NCI-H2196 treated with DMSO at 0.1 percent for 48 hours (cell line): ENCODE results near the gene SNX33.
"Not testable (repeated sequence)": the region's sequence is repeated elsewhere in the genome, so short reads cannot be mapped to it uniquely, and the experiment has no call there.

Experiments used
- DNase-seq: peaks from one replicate; lab custom pipeline; 2025; ENCODE audit not compliant: unreplicated experiment; lab: John Stamatoyannopoulos, UW

SNX33 gene

DNA sequence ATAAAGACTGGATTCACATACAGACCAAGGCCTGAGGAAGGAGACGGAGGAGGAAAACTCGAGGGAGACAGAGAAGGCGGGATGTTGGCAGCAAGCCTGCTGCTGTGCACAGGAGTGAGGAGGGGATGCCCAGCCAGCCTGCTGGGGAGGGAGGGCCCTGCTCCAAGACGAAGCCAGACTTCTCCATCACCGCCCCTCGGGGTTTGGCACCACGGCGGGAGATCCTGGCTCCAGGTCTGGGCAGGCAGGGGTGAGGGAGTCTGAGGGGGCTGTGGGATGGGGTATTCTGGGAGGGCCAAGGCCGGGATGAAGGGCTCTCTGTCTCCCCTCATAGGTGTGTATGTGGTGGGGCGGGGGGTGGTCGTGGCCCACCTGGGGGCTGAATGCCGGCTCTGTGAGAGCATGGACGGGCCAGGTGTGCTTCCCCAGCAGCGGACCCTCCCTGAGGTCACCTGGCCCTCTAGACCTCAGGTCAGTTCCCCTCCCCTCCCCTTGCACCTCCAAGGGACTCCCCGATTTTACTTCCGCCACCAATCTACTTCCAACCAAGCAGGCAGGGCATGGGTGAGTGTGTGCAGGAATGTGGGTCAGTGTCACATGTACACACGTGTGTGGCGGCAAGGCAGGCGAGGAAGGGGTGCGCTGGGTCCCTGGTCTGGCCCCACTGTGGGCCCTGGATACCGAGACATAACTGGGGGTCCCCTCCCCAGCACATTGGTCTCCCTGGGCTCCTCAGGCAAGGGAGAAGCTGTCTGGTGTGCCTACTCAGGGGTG is 50.4 kb downstream of the SNX33 start:
- DNase-seq: not testable (repeated sequence)

DNA sequence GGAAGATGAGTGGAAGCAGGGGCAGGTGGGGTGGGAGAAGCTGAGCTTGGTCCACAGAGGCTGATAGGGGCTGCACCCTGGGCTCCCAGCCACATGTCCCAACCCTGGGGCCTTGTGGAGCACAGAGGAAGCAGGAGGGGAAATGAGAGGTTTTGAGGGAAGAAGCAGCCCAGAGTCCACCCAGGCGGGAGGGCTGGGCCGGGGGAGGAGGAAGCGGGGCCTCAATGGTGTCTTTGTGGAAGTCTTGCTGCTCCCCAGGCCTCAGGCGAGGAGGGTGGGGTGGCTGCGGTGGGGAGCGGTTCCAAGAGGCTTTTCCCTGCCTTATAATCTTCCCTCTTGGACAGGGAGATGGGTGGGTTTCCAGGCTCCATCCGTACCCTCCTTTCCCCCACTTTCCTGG is 51.8 kb downstream of the SNX33 start:
- DNase-seq: not testable (repeated sequence)

DNA sequence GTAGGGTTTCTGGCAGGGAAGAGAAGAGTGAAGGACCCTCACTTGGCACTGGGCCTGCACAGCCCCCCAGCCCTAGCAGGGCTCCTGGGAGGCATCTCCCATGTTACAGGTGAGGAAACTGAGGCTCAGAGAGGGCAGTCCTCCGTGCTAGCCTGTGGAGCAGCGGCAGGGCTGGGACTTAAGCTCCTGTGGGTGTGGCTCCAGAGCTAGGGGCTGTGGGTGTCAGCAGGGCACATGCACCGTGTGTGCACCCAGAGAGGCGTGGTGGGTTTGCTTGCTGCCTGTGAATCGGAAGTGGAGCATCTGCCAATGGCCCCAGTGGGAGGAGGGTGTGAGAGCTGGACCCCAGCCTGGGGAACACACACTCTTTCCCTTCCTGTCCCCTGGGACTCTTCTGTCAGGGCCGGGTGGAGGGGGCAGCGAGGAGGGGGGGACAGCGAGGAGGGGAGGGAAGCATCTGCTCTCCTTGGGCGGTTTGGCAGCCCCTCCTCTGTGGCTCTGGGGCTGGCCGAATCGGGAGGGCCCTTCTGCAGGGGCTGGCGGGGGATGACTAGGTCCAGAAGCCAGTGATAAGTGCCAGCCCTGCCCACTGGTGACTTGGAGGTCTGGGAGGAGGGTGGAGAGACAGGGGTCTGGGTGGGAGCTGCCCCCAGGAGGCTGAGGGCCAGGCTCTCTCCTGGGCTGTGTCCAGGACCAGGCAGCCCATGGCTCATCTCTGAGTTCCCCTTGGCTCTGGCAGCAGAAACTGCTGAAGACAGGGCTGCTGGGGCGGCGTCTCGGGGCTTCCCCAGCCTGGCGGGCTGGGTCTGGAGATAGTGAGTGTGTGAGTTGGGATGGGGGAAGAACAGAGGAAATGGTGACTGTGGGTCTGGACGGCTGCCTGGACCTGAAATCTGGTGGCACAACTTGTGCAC is 52.5 kb downstream of the SNX33 start:
- DNase-seq: not testable (repeated sequence)

DNA sequence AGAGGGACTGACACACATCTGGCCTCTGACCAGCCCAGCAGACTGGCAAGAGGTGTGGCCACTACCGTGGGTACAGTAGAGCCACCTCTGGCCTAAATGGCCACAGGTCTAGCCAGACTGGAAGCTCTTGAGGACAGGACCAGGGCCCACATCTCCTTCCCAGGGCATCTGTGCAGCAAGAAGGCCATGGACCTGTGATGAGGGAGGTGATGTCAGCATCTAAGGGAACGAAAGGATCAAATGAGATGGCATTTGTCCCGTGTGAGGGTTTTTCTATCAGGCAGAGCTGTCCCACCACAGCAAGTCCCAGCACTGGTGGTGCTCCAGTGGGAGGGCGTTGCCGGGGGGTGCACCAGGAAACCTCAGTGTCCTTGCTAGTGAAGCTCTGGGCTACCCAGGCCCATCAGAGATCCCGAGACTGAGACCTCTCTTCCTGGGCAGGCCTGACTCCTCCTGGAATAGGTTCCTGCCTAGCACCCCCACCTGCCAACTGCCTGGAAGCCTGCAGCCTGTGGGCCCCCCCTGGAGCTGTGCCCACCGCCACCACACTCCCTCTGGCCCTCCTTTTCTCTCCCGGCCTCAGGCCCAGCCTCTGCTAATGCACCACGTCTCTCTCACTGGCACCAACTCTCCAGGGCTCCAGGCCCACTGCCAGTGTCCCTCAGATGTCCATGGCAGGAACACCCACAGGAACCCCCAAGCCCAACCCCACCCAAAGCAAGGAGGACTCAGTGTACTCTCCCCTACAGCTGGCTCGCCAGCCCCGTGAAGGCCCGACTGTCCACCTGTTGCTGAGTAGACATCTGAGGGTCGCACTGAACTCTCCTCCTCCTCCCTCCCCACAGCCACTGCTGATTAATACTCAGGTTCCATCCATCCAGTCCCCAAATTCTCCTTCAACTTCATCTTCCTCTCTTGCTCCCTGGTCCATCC is 53.6 kb downstream of the SNX33 start:
- DNase-seq: not testable (repeated sequence)

DNA sequence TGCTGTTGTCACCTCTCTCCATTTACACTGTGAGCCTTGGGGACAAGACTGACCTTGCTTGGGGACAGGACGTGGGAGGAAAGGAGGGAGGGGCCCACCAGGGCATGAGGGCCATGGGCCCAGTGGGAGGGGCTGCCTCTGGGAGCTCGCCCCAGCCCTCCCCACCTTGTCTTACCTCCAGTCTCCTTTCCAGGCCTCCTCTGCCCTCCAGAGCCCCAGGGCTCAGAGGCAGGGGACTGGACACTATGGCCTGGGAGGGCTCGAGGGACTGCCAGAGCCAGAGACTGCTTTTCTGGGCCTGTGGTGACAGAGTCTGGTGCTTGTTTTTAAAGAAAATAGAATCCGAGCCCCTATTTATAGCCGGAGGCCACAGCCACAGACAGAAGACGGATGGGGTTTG is 54.7 kb downstream of the SNX33 start:
- no peak for DNase-seq

DNA sequence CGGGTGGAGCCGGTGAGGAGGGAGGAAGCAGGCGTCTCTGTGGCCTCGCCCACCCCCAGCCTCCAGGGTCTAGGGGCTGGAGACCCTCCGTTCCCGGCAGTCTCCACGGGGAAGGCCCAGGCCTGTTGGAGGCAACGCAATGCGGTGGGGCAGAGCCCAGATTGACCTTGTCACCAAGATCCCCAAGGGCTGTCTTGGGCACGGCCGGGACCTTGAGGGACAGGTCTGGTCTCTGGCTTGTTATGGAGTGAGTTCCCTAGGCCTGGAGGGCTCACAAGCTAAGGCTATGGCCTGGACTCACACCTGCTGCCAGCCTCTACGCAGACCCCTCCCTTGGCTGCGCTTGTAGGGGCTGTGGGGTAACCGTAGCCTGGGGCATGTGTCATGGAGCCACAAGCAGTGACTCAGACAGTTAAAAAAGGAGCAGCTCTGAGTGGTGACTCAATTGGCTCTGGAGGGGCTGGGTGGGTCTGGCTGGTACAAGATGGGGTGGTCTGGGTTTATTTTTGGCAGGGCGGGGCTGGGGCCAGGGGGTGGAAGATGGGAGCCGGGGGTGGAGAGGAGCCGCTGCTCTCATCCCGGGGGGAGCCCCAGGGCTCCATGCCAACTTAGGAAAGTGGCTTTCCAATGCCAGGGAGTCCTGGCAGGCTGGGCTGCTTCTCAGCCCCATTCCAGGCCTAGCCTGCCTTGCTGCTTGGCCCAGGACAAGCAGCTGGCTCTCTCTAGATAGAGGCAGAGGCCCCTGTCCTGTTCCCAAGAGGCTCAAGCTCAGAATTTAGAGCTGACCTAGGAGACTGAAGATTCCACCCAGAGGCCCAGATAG is 55.9 kb downstream of the SNX33 start:
- DNase-seq: not testable (repeated sequence)

DNA sequence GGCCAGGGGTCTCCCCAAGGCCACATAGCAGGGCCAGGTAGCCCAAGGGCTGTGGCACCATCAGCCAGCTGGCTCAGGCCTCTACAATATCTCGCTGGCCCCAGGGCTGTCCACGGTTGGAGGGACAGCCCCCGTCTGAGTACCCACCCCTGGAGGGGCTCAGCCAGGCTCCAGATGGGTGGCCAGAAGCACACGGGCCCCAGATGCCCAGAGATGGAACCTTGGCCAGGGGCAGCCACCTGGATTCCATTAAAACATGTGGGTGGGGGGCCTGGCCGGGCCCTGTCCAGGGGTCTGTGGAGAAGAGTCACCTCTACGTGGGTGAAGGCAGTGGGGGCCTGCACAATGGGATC is 56.5 kb downstream of the SNX33 start:
- no peak for DNase-seq

DNA sequence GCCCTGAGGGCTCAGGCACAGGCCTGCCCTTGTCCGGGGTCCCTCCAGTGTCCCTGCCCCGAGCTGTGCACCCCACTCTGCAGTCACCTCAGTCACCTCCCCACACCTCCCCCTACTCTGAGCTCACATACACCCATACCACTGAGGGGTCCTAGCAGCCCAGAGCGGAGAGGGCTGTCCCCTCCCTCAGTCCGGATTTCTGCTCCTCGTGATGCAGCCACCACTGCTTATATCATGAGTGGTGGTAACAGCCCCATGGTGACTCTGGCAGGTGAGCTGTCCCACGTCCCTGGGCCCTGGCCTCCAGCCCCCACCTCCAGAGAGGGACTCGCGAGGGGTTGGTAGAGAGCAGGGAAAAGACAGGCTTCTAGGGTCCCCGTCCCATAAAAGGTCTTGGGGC is 56.9 kb downstream of the SNX33 start:
- no peak for DNase-seq

DNA sequence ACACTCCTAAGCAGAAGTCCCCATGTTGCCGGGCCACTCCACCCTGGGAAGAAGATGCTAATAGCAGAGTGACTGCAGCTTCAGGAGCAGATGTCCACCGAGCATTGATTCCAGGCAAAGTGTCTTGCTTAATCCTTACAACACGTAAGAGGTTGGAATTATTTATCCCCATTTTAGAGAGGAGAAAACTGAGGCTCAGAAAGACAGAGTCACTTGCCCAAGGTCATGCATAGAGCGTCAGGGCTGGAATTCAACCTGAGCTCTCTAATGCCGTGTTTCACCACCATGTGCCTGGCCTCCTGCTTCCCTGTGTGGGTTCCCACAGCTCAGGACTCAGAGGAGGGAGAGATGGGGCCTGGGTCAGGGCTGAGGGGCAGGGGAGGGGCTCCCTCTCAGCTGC is 57.7 kb downstream of the SNX33 start:
- not testable (repeated sequence) for DNase-seq

DNA sequence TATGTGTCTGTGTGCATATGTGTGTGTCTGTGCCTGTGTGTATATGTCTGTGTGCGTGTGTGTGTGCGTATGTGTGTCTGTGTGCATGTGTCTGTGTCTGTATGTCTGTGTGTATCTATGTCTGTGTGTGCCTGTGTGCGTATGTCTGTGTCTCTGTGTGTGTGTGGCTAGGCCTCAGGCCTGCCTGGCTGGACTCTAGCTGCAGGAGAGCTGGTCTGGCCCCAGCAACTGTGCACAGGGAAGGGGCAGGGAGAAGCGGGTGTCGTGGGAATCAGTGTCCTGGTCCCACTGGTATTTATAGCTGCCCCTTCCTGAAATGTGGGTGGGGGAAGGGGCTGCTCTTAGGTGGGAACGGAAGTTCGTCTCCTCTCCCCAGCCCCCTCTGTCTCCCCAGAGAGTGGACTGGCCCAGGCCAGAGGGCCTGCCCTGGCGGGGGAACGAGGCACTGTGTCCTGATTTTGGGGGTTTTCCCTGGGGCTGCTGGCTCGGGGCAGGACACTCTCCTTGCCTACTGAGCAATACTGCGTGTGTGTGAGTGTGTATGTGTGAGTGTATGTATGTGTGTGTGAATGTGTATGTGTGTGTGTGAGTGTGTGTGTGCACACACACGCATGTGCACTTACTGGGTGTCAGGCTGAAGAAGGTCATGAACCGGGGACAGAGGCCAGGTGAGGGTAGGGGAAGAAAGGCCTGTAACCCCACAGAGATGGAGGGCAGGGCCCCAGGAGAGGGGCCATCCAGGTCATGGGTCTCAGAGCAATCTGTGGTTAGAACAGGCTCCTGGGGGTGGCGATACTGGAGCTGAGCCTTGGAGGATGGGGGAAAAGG is 58.4 kb downstream of the SNX33 start:
- DNase-seq: no peak

DNA sequence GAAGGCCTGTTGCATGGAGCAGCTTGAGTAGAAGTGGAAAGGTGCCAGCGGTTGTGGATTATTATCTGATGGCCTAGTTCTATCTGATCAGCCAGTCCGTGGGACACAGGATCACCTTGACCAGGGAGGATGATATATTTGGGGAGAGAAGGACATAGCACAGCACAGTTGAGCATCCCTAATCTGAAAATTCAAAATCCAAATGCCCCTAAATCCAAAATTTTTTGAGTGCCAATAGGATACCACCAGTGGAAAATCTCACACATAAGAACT is 58.9 kb downstream of the SNX33 start:
- no peak for DNase-seq

DNA sequence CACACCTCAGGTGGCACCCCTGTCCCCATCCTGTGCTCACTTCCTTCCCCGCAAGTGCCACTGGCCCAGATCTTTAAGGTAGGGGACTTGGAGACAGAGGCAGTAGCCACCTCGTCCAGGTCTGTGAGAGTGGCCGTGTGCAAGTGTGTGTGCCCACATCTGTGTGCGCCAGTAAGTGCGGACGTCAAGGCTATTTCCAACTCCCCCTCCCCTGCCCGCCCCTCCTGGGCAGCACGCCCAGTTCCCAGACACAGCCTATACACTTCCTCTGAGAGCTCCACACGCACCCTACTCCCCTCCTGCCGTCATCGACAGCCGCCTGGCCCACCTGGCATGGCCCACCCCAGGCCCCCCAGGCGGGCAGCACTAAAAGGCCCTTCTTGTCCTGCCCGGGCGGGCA is 61.7 kb downstream of the SNX33 start:
- not testable (repeated sequence) for DNase-seq

DNA sequence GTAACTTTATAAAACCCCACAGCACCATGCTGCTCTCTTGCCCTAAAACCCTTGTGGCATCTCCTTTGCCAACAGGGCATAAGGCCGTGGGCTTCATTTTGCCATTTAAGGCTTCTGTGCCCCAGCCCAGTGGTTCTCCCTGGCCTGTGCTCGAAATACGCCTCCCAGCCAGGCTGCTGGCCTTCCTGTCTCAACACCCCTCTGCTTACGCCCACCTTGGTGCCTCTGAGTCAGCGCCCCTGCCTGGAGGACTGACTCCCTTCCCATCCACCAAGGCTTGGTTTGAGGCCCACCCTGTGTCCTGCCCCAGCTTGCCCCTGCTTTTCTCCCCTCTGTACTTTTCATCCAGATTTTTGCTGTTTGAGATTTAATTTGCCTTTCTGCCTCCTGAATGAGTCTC is 63.2 kb downstream of the SNX33 start:
- not testable (repeated sequence) for DNase-seq

DNA sequence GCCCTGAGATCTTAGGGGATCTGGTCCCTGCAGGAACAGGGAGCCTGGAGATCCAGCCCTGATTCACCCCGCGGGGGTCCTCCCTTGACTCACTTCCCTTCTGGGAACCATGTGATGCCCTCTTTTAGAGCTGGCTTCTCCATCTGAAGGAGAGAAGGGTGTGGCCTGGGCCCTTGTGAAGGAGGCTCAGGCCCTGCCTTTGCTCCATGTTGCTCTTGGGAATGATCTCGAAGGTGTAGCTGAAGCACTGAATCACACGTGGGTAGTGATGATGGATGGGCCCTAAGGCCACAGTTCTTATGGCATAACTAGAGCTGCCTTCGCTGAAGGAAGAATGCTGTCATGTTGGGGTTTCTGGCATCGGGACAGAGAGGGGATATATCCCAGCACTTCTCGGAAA is 63.8 kb downstream of the SNX33 start:
- not testable (repeated sequence) for DNase-seq
